ENCODE results near the gene EPHX1. TPM values are rescaled to one million over a fixed set of nuclear protein-coding genes. Genes with fewer than 3 reads are reported as not detected.

The EPHX1 gene
- total RNA-seq, 1 experiment from 2014 or later, result 54.6 TPM

GRCh38 chr1:225853441-225853840 is 43.5 kb downstream of the EPHX1 start:
- no peak overlapping the region for H3K4me3 ChIP-seq (ENCODE audit: low read length)
- H4K20me1 ChIP-seq (ENCODE audit: low read length), result no peaks in the 10 kb centered on the region
- ATAC-seq, result no peak
- POLR2A ChIA-PET (ENCODE audit: unreplicated experiment), result no interaction called here
- no peaks in the 10 kb centered on the region for H3K9me3 ChIP-seq (ENCODE audit: low read length)
- H3K9me2 ChIP-seq (replicated peaks; ENCODE audit: low read length), result no peaks in the 10 kb centered on the region
- peaks cover 33% of the 10 kb centered on the region; the same call in 1 of the 2 replicates for H3K36me3 ChIP-seq (ENCODE audit: low read depth, low read length)
- H3K9ac ChIP-seq (ENCODE audit: low read length), result no peak overlapping the region
- intact Hi-C loops (cut with micrococcal nuclease), result no loop called here
- H3K4me1 ChIP-seq (ENCODE audit: insufficient read depth, low read length), result no peaks in the 10 kb centered on the region
- no peak overlapping the region for H3K4me2 ChIP-seq (ENCODE audit: low read length)
- no peak for DNase-seq
- no TSS peak for BruUV-seq (replicated peaks)
- no peak overlapping the region for H2AFZ ChIP-seq (ENCODE audit: low read length)
- TF ChIP-seq CTCF (conservative IDR thresholded peaks at IDR 0.05; ENCODE audit: low read depth, low read length) (no peak), EZH2 (IDR thresholded peaks at IDR 0.05; ENCODE audit: low read length, unreplicated experiment) (no peak), EZH2phosphoT487 (IDR thresholded peaks at IDR 0.05; ENCODE audit: borderline replicate concordance, low read length) (no peak)
- H3F3A ChIP-seq (ENCODE audit: low read length, unreplicated experiment), result no peaks in the 10 kb centered on the region
- H3K27ac ChIP-seq (ENCODE audit: low read length), result no peak overlapping the region
- H3K79me2 ChIP-seq (ENCODE audit: low read length), result no peaks in the 10 kb centered on the region
- H3K27me3 ChIP-seq (ENCODE audit: low read length), result no peaks in the 10 kb centered on the region
- CTCF ChIA-PET, result no interaction called here

GRCh38 chr1:225855503-225856300 is 45.8 kb downstream of the EPHX1 start:
- H3K27ac ChIP-seq (ENCODE audit: low read length), result no peak overlapping the region
- ATAC-seq (0 out of 2 replicates have a peak, but pooled peaks have one; percentile 20), DNase-seq (no peak)
- H3K27me3 ChIP-seq (ENCODE audit: low read length), result no peaks in the 10 kb centered on the region
- BruUV-seq (replicated peaks), result no TSS peak
- no peaks in the 10 kb centered on the region for H3K79me2 ChIP-seq (ENCODE audit: low read length)
- no peaks in the 10 kb centered on the region for H3K9me3 ChIP-seq (ENCODE audit: low read length)
- no peak overlapping the region for H3K4me3 ChIP-seq (ENCODE audit: low read length)
- no peak overlapping the region for H3K4me2 ChIP-seq (ENCODE audit: low read length)
- intact Hi-C loops (cut with micrococcal nuclease), result no loop called here
- no peak; the same call in 1 of the 2 replicates for TF ChIP-seq CTCF (conservative IDR thresholded peaks at IDR 0.05; ENCODE audit: low read depth, low read length)
- TF ChIP-seq EZH2 (IDR thresholded peaks at IDR 0.05; ENCODE audit: low read length, unreplicated experiment), result no peak
- TF ChIP-seq EZH2phosphoT487 (IDR thresholded peaks at IDR 0.05; ENCODE audit: borderline replicate concordance, low read length), result no peak
- ChIA-PET POLR2A (ENCODE audit: unreplicated experiment) (no interaction called here), CTCF (no interaction called here)
- H3K36me3 ChIP-seq (ENCODE audit: low read depth, low read length), result peaks cover 40% of the 10 kb centered on the region; the same call in 1 of the 2 replicates
- no peaks in the 10 kb centered on the region for H3K9me2 ChIP-seq (replicated peaks; ENCODE audit: low read length)
- no peak overlapping the region for H2AFZ ChIP-seq (ENCODE audit: low read length)
- H4K20me1 ChIP-seq (ENCODE audit: low read length), result no peaks in the 10 kb centered on the region
- H3K4me1 ChIP-seq (ENCODE audit: insufficient read depth, low read length), result no peaks in the 10 kb centered on the region
- no peaks in the 10 kb centered on the region for H3F3A ChIP-seq (ENCODE audit: low read length, unreplicated experiment)
- H3K9ac ChIP-seq (ENCODE audit: low read length), result no peak overlapping the region

- Histone ChIP-seq H3K4me1 (ENCODE audit: insufficient read depth, low read length) (no peaks in the 10 kb centered on the region), H3K27ac (ENCODE audit: low read length) (no peak overlapping the region), H3K27me3 (ENCODE audit: low read length) (no peaks in the 10 kb centered on the region), H2AFZ (ENCODE audit: low read length) (no peak overlapping the region), H3K9me2 (replicated peaks; ENCODE audit: low read length) (no peaks in the 10 kb centered on the region), H3F3A (ENCODE audit: low read length, unreplicated experiment) (no peaks in the 10 kb centered on the region), H3K79me2 (ENCODE audit: low read length) (no peaks in the 10 kb centered on the region), H3K4me3 (ENCODE audit: low read length) (no peak overlapping the region), H3K9me3 (ENCODE audit: low read length) (no peaks in the 10 kb centered on the region), H3K9ac (ENCODE audit: low read length) (no peak overlapping the region), H3K4me2 (ENCODE audit: low read length) (no peak overlapping the region), H3K36me3 (ENCODE audit: low read depth, low read length) (peaks cover 55% of the 10 kb centered on the region), H4K20me1 (ENCODE audit: low read length) (no peaks in the 10 kb centered on the region)
- no TSS peak for BruUV-seq (replicated peaks)
- ChIA-PET POLR2A (ENCODE audit: unreplicated experiment) (no interaction called here), CTCF (interaction anchor here (0.5 kb wide), 1 partner anchor 75 kb away, joined by 4 read pairs; no protein-coding TSS in a partner anchor)
- ATAC-seq (no peak), DNase-seq (no peak)
- no peak for TF ChIP-seq EZH2phosphoT487 (IDR thresholded peaks at IDR 0.05; ENCODE audit: borderline replicate concordance, low read length)
- intact Hi-C loops (cut with micrococcal nuclease), result no loop called here
Observed at GRCh38 chr1:225857256-225857655, 47.3 kb downstream of the EPHX1 start.
